PFSK-1 (cell line): Measurements from ENCODE around the gene TFRC.

Source experiments
- FOXP2 ChIP-seq: optimal IDR thresholded peaks from 2 replicates; pipeline ENCODE3; 2011; ENCODE audit warnings: borderline replicate concordance, control low read depth, inconsistent platforms; ENCODE audit not compliant: insufficient read depth; ENCODE audit errors: extremely low read length, extremely low read depth
- POLR2AphosphoS5 ChIP-seq: IDR thresholded peaks from 2 replicates; pipeline ENCODE4 v1.6.1; 2012; ENCODE audit warnings: low read depth, mild to moderate bottlenecking, control low read depth, low read length, moderate library complexity
- REST ChIP-seq, 2 experiments: IDR thresholded peaks; 2 replicates each; pipeline versions ENCODE4 v1.6.1 to v1.8.0; 2011 to 2012; ENCODE audit warnings: low read depth in 2 of 2, low read length in 2 of 2, control low read depth in 1 of 2, inconsistent platforms in 1 of 2, mild to moderate bottlenecking in 1 of 2, moderate library complexity in 1 of 2; ENCODE audit not compliant: insufficient read depth in 1 of 2
- SIN3A ChIP-seq: IDR thresholded peaks from 2 replicates; pipeline ENCODE4 v1.6.1; 2012; ENCODE audit warnings: mild to moderate bottlenecking, low read length, moderate library complexity, borderline replicate concordance; ENCODE audit not compliant: insufficient read depth
- TAF1 ChIP-seq: IDR thresholded peaks from 2 replicates; pipeline ENCODE4 v1.6.1; 2012; ENCODE audit warnings: low read length, control low read depth, borderline replicate concordance; ENCODE audit not compliant: insufficient read depth

The TFRC gene

GRCh38 chr3:196050597-196050996 is 31.3 kb downstream of the TFRC start:
- TF ChIP-seq POLR2AphosphoS5 (no peak), SIN3A (no peak), REST (IDR thresholded peaks at IDR 0.05; ENCODE audit: insufficient read depth in 1 of 2, low read depth in 2 of 2, low read length in 2 of 2) (no peak), FOXP2 (no peak), TAF1 (no peak)

- TF ChIP-seq FOXP2 = no peak
- TF ChIP-seq TAF1 = no peak
- TF ChIP-seq SIN3A = no peak
- TF ChIP-seq POLR2AphosphoS5 = no peak
Observed at GRCh38 chr3:196049653-196050052, 32.2 kb downstream of the TFRC start.

- TF ChIP-seq TAF1 = no peak
- TF ChIP-seq SIN3A = no peak
- no peak for TF ChIP-seq REST (IDR thresholded peaks at IDR 0.05; ENCODE audit: insufficient read depth in 1 of 2, low read depth in 2 of 2, low read length in 2 of 2)
- TF ChIP-seq FOXP2 = no peak
- TF ChIP-seq POLR2AphosphoS5 = no peak
Observed at GRCh38 chr3:196048922-196049598, 32.8 kb downstream of the TFRC start.

GRCh38 chr3:196047391-196048030 is 34.4 kb downstream of the TFRC start:
- TF ChIP-seq POLR2AphosphoS5 (0 out of 2 replicates have a peak, but pooled peaks have one; percentile 4), FOXP2 (no peak)

- TF ChIP-seq REST (IDR thresholded peaks at IDR 0.05; ENCODE audit: insufficient read depth in 1 of 2, low read depth in 2 of 2, low read length in 2 of 2) (no peak), TAF1 (no peak)
Observed at GRCh38 chr3:196044513-196044912, 37.4 kb downstream of the TFRC start.

- TF ChIP-seq TAF1 (no peak), REST (IDR thresholded peaks at IDR 0.05; ENCODE audit: insufficient read depth in 1 of 2, low read depth in 2 of 2, low read length in 2 of 2) (no peak), POLR2AphosphoS5 (no peak), SIN3A (no peak), FOXP2 (no peak)
Observed at GRCh38 chr3:196042673-196043072, 39.2 kb downstream of the TFRC start.
